Kidney (tissue), 14 donors: Measurements from ENCODE around the gene AGBL5. TPM values are rescaled to one million over a fixed set of nuclear protein-coding genes. Genes with fewer than 3 reads are reported as not detected.

Source experiments
- DNase-seq, 5 donors: peaks; one replicate each; pipeline ENCODE4 v3.0.0-alpha.2; 2013 to 2020
- FAIRE-seq: peaks from 2 replicates; lab custom pipeline; 2012; peaks lifted over from hg19 to GRCh38; lab: Jason Lieb, UNC
- H3K27ac ChIP-seq, 2 donors: one replicate each; pipeline ENCODE4 v1.7.0; 2013; ENCODE audit warnings: low read depth in 2 of 2, low read length in 2 of 2, inconsistent platforms in 1 of 2
- H3K27me3 ChIP-seq: one replicate; pipeline ENCODE4 v1.7.1; 2013; ENCODE audit warnings: low read length, inconsistent platforms; ENCODE audit not compliant: control insufficient read depth, insufficient read depth
- H3K36me3 ChIP-seq, 3 donors: one replicate each; pipeline versions ENCODE4 v1.7.0 to v1.7.1; 2013; ENCODE audit warnings: low read length in 3 of 3, control low read depth in 1 of 3, inconsistent platforms in 1 of 3; ENCODE audit not compliant: insufficient read depth in 3 of 3, control insufficient read depth in 2 of 3
- H3K4me1 ChIP-seq, 3 donors: one replicate each; pipeline versions ENCODE4 v1.7.0 to v1.7.1; 2013; ENCODE audit warnings: low read length in 3 of 3, inconsistent platforms in 1 of 3, low read depth in 1 of 3; ENCODE audit not compliant: control insufficient read depth in 2 of 3, insufficient read depth in 2 of 3
- H3K4me3 ChIP-seq, 3 donors: one replicate each; pipeline versions ENCODE4 v1.7.0 to v1.8.1; 2013; ENCODE audit warnings: low read length in 3 of 3, control low read depth in 1 of 3, inconsistent platforms in 1 of 3
- H3K9ac ChIP-seq, 3 donors: one replicate each; pipeline versions ENCODE4 v1.7.0 to v1.7.1; 2013; ENCODE audit warnings: low read length in 3 of 3, control low read depth in 1 of 3, inconsistent platforms in 1 of 3
- H3K9me3 ChIP-seq, 3 donors: one replicate each; pipeline versions ENCODE4 v1.7.0 to v1.7.1; 2013; ENCODE audit warnings: low read length in 3 of 3, control low read depth in 1 of 3, inconsistent platforms in 1 of 3; ENCODE audit not compliant: control insufficient read depth in 2 of 3, insufficient read depth in 1 of 3
- intact Hi-C: fragments of 100-400 bp; cut with DNase I; formaldehyde crosslinking; loops from one replicate; pipeline ENCODE4 v1.11.1; 2022
- polyA plus RNA-seq: library from polyadenylated mRNA; stranded (reverse); fragments of 350-450 nt; fragmentation: Illumina TruSeq; extraction: RNeasy Lipid Tissue Mini Kit (QIAGEN cat#74804); gene quantifications from one replicate; pipeline ENCODE4 v1.2.3, GENCODE V29; 2014; ENCODE audit warnings: low read depth, low replicate concordance; ENCODE audit not compliant: insufficient read depth
- total RNA-seq: library from RNA; stranded (reverse); fragmentation: NEBNext Ultra II Directional; extraction: Animal tissue kit (Norgen Biotek cat#: 25700); gene quantifications from one replicate; pipeline ENCODE4 v1.2.1, GENCODE V29; 2021
- TF ChIP-seq, protein P1 (sequence below): IDR thresholded peaks from 3 replicates; pipeline ENCODE4 v1.5.1; 2012; ENCODE audit warnings: mild to moderate bottlenecking, moderate library complexity, borderline replicate concordance; ENCODE audit not compliant: insufficient read depth; ENCODE audit errors: extremely low read depth
- donor health status: control.
- donor health status: control.
- donor health status: control.
- donor health status: control.
- donor health status: control.
- donor health status: DM: yes; HTN: yes; CAD: no.
- donor health status: Normal renal cell carcinoma (clear cell type).

The AGBL5 gene
- total and polyA plus RNA-seq, 2 donors from 2014 or later = 33.4 to 36.5 TPM

GRCh38 chr2:27038631-27039339 is 12.7 kb upstream of the AGBL5 start:
- no peak for FAIRE-seq
- Histone ChIP-seq H3K4me3 (no peak overlapping the region), H3K4me1 (peaks cover 2 to 16% (median 13%) of the 10 kb centered on the region in 3 donors), H3K9me3 (no peaks in the 10 kb centered on the region), H3K27me3 (no peaks in the 10 kb centered on the region), H3K36me3 (peaks cover 6 to 51% (median 46%) of the 10 kb centered on the region in 3 donors), H3K27ac (no peak overlapping the region), H3K9ac (no peak overlapping the region)
- intact Hi-C loops = no loop called here
- TF ChIP-seq, protein P1, sequence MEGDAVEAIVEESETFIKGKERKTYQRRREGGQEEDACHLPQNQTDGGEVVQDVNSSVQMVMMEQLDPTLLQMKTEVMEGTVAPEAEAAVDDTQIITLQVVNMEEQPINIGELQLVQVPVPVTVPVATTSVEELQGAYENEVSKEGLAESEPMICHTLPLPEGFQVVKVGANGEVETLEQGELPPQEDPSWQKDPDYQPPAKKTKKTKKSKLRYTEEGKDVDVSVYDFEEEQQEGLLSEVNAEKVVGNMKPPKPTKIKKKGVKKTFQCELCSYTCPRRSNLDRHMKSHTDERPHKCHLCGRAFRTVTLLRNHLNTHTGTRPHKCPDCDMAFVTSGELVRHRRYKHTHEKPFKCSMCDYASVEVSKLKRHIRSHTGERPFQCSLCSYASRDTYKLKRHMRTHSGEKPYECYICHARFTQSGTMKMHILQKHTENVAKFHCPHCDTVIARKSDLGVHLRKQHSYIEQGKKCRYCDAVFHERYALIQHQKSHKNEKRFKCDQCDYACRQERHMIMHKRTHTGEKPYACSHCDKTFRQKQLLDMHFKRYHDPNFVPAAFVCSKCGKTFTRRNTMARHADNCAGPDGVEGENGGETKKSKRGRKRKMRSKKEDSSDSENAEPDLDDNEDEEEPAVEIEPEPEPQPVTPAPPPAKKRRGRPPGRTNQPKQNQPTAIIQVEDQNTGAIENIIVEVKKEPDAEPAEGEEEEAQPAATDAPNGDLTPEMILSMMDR = no peak
- no peak for DNase-seq

- no peak overlapping the region for H3K9ac ChIP-seq
- DNase-seq (no peak), FAIRE-seq (no peak)
- intact Hi-C loops = no loop called here
- no peaks in the 10 kb centered on the region for H3K27me3 ChIP-seq
- peaks cover 2 to 11% (median 7%) of the 10 kb centered on the region in 3 donors for H3K4me1 ChIP-seq
- no peaks in the 10 kb centered on the region for H3K9me3 ChIP-seq
- TF ChIP-seq, protein P1 = no peak
- H3K4me3 ChIP-seq = no peak overlapping the region
- peaks cover 6 to 51% (median 46%) of the 10 kb centered on the region in 3 donors for H3K36me3 ChIP-seq
- H3K27ac ChIP-seq = no peak overlapping the region
These were observed 12.0 kb upstream of the AGBL5 start for GRCh38 chr2:27039426-27039825.

DNA sequence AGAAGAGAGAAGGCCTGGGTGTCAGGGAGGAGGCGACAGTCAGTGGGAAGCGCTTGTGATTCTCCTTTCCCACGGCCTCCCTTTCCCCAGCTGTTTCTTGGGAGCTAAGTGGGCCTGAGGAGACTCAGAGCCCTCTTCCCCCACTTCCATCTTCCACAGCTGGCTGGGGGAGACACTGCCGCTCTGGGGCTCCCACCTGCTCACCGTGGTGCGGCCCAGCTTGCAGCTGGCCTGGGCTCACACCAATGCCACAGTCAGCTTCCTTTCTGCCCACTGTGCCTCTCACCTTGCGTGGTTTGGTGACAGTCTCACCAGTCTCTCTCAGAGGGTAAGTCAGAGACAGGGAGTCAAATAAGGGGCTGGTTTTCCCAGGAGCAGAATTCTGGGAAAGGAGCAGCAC is 11.6 kb upstream of the AGBL5 start:
- TF ChIP-seq, protein P1 = no peak
- DNase-seq (no peak), FAIRE-seq (no peak)
- Histone ChIP-seq H3K27me3 (no peaks in the 10 kb centered on the region), H3K4me3 (no peak overlapping the region), H3K9me3 (no peaks in the 10 kb centered on the region), H3K27ac (no peak overlapping the region), H3K4me1 (peaks cover 2 to 11% (median 7%) of the 10 kb centered on the region in 3 donors), H3K36me3 (peaks cover 6 to 51% (median 45%) of the 10 kb centered on the region in 3 donors), H3K9ac (no peak overlapping the region)
- intact Hi-C loops = no loop called here
